Measurements from ENCODE around the gene LANCL2. TPM values are rescaled to one million over a fixed set of nuclear protein-coding genes. Genes with fewer than 3 reads are reported as not detected.

The LANCL2 gene
- total RNA-seq, 1 donor from 2014 or later: 18.5 TPM

DNA sequence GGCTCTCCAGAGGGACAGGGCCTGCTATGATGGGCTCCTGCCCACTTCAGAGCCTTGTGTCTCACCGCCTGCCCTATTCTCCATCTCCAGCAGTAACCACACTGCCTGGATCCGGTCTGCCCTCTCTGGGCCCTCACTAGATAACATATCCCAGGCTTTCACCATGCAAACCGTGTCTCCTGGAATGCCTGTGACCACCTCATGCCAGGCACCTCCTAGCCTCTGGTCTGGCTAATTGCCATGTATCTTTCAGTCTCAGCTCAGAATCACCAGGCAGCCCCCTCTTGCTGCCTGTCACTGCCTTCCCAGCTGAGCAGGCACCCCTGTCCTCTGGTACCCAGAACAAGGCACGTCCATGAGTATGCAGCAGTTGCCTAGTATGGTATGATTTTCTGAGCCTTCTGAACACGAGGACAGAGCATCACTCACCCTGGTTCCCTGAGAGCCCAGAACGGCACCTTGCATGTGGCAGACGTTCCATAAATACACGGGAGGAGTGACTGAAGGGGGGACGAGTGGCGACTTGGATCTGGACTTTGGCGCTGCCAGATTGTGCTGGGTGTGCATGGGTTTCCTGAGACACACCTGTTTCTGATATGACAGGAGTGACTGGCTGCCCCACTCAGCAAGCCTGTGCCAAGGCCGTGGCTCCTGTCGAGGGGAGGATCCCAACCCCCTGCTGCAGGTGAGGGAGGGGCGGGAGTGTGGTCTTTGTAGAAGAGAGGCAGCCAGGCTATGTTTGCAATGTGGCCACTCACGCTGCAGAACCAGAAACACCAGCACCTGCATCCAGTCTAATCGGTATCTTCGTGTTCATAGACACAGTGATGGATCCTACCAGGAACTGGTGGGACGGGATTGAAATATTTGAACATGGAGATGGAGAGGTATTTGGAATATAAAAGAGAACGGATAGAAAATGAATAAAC lies 112.0 kb downstream of the LANCL2 start:
- DNase-seq (ENCODE audit: low read depth): no peak
- H3K27me3 ChIP-seq (ENCODE audit: control insufficient read depth, insufficient read depth, low read length): no peaks in the 10 kb centered on the region
- H3K36me3 ChIP-seq (ENCODE audit: control insufficient read depth, insufficient read depth, low read length): no peaks in the 10 kb centered on the region
- TF ChIP-seq, protein P1, sequence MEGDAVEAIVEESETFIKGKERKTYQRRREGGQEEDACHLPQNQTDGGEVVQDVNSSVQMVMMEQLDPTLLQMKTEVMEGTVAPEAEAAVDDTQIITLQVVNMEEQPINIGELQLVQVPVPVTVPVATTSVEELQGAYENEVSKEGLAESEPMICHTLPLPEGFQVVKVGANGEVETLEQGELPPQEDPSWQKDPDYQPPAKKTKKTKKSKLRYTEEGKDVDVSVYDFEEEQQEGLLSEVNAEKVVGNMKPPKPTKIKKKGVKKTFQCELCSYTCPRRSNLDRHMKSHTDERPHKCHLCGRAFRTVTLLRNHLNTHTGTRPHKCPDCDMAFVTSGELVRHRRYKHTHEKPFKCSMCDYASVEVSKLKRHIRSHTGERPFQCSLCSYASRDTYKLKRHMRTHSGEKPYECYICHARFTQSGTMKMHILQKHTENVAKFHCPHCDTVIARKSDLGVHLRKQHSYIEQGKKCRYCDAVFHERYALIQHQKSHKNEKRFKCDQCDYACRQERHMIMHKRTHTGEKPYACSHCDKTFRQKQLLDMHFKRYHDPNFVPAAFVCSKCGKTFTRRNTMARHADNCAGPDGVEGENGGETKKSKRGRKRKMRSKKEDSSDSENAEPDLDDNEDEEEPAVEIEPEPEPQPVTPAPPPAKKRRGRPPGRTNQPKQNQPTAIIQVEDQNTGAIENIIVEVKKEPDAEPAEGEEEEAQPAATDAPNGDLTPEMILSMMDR (IDR thresholded peaks at IDR 0.05; ENCODE audit: insufficient read depth, low read length, poor library complexity, severe bottlenecking): no peak
- no peak overlapping the region for H3K4me3 ChIP-seq (ENCODE audit: low read depth, low read length)

DNA sequence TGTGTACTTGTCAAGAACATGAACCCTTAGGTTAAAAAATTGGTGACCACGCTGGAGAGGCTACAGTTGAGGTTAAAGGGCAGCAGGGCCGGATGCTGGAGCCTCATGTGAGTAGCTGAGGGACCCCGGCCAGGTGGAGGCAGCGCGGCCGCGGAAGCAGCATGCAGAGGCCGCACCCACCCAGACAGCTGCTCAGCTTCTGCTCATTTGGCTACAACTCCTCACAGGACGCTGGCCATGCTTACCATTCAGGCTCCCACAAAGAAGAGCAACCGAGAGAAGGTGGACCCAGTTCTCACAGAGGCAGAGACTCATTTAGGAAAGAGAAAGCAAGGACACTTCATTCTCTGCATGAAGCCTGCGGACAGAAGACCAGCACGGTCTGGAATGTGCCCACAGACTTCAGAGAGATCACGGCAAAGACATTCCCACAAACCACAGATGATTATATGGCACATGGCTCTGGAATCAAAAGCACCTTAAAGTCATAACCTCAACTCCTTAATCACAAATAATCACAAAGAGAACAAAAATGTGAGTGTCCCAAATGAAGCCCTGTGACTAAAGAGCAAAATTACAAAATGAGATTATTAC lies 112.7 kb downstream of the LANCL2 start:
- TF ChIP-seq, protein P1 (IDR thresholded peaks at IDR 0.05; ENCODE audit: insufficient read depth, low read length, poor library complexity, severe bottlenecking): no peak
- H3K4me3 ChIP-seq (ENCODE audit: low read depth, low read length): no peak overlapping the region

DNA sequence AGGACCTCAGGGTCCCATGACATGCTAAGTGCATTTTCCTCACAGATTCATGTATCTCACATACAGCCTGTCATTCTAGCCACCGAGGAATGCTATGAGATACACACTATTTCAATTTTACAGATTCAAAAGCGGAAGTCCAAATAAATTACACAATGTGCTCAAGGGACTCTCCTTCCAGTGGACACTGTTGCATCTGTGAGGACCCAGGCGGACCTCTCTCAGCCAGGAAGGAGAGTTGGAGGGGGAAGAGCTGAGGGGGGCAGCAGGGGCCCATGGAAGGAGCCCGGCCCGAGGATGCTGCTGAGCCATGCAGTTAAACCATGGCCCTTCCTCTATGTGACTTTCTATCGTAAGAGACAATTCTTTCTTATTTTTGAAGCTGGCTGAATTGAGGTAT lies 113.6 kb downstream of the LANCL2 start:
- TF ChIP-seq, protein P1 (IDR thresholded peaks at IDR 0.05; ENCODE audit: insufficient read depth, low read length, poor library complexity, severe bottlenecking): no peak
- no peak for DNase-seq (ENCODE audit: low read depth)
- Histone ChIP-seq H3K27me3 (ENCODE audit: control insufficient read depth, insufficient read depth, low read length) (no peaks in the 10 kb centered on the region), H3K4me3 (ENCODE audit: low read depth, low read length) (no peak overlapping the region), H3K36me3 (ENCODE audit: control insufficient read depth, insufficient read depth, low read length) (no peaks in the 10 kb centered on the region)

More for the DNA sequence above, 112.7 kb downstream of the LANCL2 start:
- peak; percentile 44 for DNase-seq (ENCODE audit: low read depth)
- no peaks in the 10 kb centered on the region for H3K36me3 ChIP-seq (ENCODE audit: control insufficient read depth, insufficient read depth, low read length)
- no peaks in the 10 kb centered on the region for H3K27me3 ChIP-seq (ENCODE audit: control insufficient read depth, insufficient read depth, low read length)

DNA sequence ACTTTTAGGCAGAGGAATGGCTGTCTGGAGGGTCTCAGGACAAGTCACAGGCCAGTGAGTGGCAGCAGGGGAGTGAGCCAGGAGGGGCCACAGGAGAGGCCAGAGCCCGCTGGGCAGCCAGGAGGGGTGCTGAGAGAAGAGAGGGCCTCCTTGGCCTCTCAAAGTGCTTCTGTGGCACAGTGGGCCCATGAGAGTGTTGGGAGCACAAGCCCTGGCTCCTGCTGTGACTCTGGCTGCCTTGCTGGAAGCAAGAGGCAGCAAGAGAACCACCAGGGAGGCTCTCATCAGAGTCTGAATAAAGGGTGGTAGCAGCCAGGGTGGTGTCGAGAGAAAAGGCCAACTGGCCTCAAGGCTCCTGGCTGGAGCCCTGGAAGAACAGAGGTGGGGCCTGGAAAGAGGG lies 116.0 kb downstream of the LANCL2 start:
- Histone ChIP-seq H3K4me3 (ENCODE audit: low read depth, low read length) (no peak overlapping the region), H3K36me3 (ENCODE audit: control insufficient read depth, insufficient read depth, low read length) (no peaks in the 10 kb centered on the region), H3K27me3 (ENCODE audit: control insufficient read depth, insufficient read depth, low read length) (no peaks in the 10 kb centered on the region)
- DNase-seq (ENCODE audit: low read depth): no peak
- TF ChIP-seq, protein P1 (IDR thresholded peaks at IDR 0.05; ENCODE audit: insufficient read depth, low read length, poor library complexity, severe bottlenecking): no peak

DNA sequence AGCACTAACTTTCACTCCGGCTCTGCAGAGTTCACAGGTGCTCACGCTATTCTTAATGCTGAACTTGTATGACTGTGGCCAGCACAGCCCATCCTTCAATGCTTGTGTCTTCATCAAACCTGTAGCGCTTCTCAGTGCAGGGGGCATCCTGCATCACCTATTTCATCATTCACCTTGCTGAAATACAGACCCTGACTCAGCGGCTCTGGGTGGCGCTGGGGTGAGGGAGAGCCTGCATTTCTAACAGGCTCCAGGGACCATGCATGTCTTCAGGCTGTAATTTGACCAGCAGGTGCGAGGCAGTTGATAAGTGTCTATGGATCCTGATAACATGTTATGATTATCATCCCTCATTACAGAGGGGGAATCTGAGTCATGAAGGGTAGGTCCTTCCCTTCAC lies 117.9 kb downstream of the LANCL2 start:
- Histone ChIP-seq H3K27me3 (ENCODE audit: control insufficient read depth, insufficient read depth, low read length) (no peaks in the 10 kb centered on the region), H3K4me3 (ENCODE audit: low read depth, low read length) (no peak overlapping the region), H3K36me3 (ENCODE audit: control insufficient read depth, insufficient read depth, low read length) (no peaks in the 10 kb centered on the region)
- TF ChIP-seq, protein P1 (IDR thresholded peaks at IDR 0.05; ENCODE audit: insufficient read depth, low read length, poor library complexity, severe bottlenecking): no peak
- no peak for DNase-seq (ENCODE audit: low read depth)

Other genes with a start within 250 kb of the LANCL2 start
- gene VOPP1, start 207.2 kb downstream of the LANCL2 start, total RNA-seq: 115 and 118 TPM in 2 replicates

Data from kidney epithelial cell (primary cell).